K562 (cell line): ENCODE results near the gene BRD3OS. TPM values are rescaled to one million over a fixed set of nuclear protein-coding genes. Genes with fewer than 3 reads are reported as not detected.

ENCODE experiments used
- ATAC-seq: fragments of 200-7000 bp; cut with Tn5 transposase; 3 replicates; pipeline ENCODE4 v1.9.1; 2020; ENCODE audit warnings: moderate library complexity
- BruUV-seq: library from RNA; stranded (reverse); fragments of 400-500 nt; replicated peaks from 2 replicates; lab custom pipeline; 2021; lab: Mats Ljungman, UMichigan
- CTCF ChIA-PET: fragments of 300-600 bp; formaldehyde crosslinking; extraction: SDS; loops from one replicate; lab custom pipeline; 2021; ENCODE audit warnings: low intra/inter-chr PET ratio; lab: Yijun Ruan, JAX
- POLR2A ChIA-PET: fragments of 300-600, 350-650 bp; sonication (Branson Sonifier 250); formaldehyde crosslinking; extraction: SDS; loops from one replicate; lab custom pipeline; 2021; ENCODE audit warnings: antibody characterized with exemption, inconsistent platforms; lab: Yijun Ruan, JAX
- DNase-seq, 4 experiments: peaks; one replicate each; pipeline versions ENCODE4 v3.0.0 to v3.0.0-alpha.2; 2011 to 2018; ENCODE audit warnings: low spot score in 3 of 4, mixed read lengths in 3 of 4; ENCODE audit errors: extremely low read depth in 1 of 4
- FAIRE-seq: peaks from 2 replicates; lab custom pipeline; 2011; peaks lifted over from hg19 to GRCh38; lab: Jason Lieb, UNC
- H2AFZ ChIP-seq: 2 replicates; pipeline ENCODE4 v1.6.0; 2011; ENCODE audit warnings: low read depth, low read length, control low read depth, inconsistent platforms
- H3K27ac ChIP-seq: fragments of 200-600 bp; 3 replicates; pipeline ENCODE4 v1.8.0; 2011; ENCODE audit warnings: low read depth, mild to moderate bottlenecking, control low read depth, inconsistent platforms, low read length, moderate library complexity, mixed read lengths; ENCODE audit errors: extremely low read depth
- H3K27me3 ChIP-seq, 2 experiments: fragments of 300-600 bp in 1 of 2; 2 replicates in 1 of 2; 3 replicates in 1 of 2; pipeline versions ENCODE4 v1.6.0 to v1.8.0; 2011; ENCODE audit warnings: inconsistent platforms in 2 of 2, low read length in 2 of 2, mild to moderate bottlenecking in 1 of 2, mixed read lengths in 1 of 2, moderate library complexity in 1 of 2; ENCODE audit not compliant: control insufficient read depth in 2 of 2, insufficient read depth in 2 of 2
- H3K36me3 ChIP-seq: fragments of 300-600 bp; 3 replicates; pipeline ENCODE4 v1.8.0; 2011; ENCODE audit warnings: mild to moderate bottlenecking, low read length, inconsistent platforms; ENCODE audit not compliant: control insufficient read depth, insufficient read depth
- H3K4me1 ChIP-seq, 2 experiments: fragments of 200-600 bp in 1 of 2; replicated peaks in 1 of 2; 2 replicates in 1 of 2; 3 replicates in 1 of 2; pipeline versions ENCODE4 v1.5.1 to v1.8.0; 2011; ENCODE audit warnings: inconsistent platforms in 2 of 2, low read length in 2 of 2, mild to moderate bottlenecking in 1 of 2, mixed read lengths in 1 of 2, moderate library complexity in 1 of 2; ENCODE audit not compliant: control insufficient read depth in 2 of 2, insufficient read depth in 2 of 2
- H3K4me2 ChIP-seq: 2 replicates; pipeline ENCODE4 v1.6.1; 2011; ENCODE audit warnings: low read length, control low read depth, inconsistent platforms, mixed read lengths; ENCODE audit not compliant: insufficient read depth
- H3K4me3 ChIP-seq: fragments of 200-600 bp; sonication (generic), shearing (Covaris generic); 2 replicates; pipeline ENCODE4 v1.5.1; 2016; ENCODE audit warnings: control low read depth, inconsistent platforms
- H3K79me2 ChIP-seq: fragments of 200-600 bp; 3 replicates; pipeline ENCODE4 v1.8.0; 2011; ENCODE audit warnings: low read length, inconsistent platforms; ENCODE audit not compliant: control insufficient read depth, insufficient read depth
- H3K9ac ChIP-seq, 2 experiments: 2 replicates each; pipeline versions ENCODE4 v1.6.0 to v1.6.1; 2011; ENCODE audit warnings: low read depth in 2 of 2, low read length in 2 of 2, control low read depth in 1 of 2, inconsistent platforms in 1 of 2, mild to moderate bottlenecking in 1 of 2, mixed read lengths in 1 of 2; ENCODE audit not compliant: insufficient read depth in 1 of 2
- H3K9me1 ChIP-seq: one replicate; pipeline ENCODE4 v1.6.0; 2011; ENCODE audit warnings: inconsistent platforms, mild to moderate bottlenecking, low read length, moderate library complexity; ENCODE audit not compliant: control insufficient read depth, insufficient read depth
- H3K9me3 ChIP-seq: replicated peaks from 2 replicates; pipeline ENCODE4 v1.5.1; 2011; ENCODE audit warnings: low read depth, low read length, inconsistent platforms; ENCODE audit not compliant: control insufficient read depth, insufficient read depth
- H4K20me1 ChIP-seq: replicated peaks from 2 replicates; pipeline ENCODE4 v1.6.1; 2011; ENCODE audit warnings: low read length, inconsistent platforms, mixed read lengths; ENCODE audit not compliant: control insufficient read depth, insufficient read depth
- EP400 ChIP-seq: fragments of 450-650 bp; IDR thresholded peaks from 2 replicates; pipeline ENCODE4 v1.6.1; 2017; ENCODE audit warnings: antibody characterized with exemption, mild to moderate bottlenecking, moderate library complexity
- FOXM1 ChIP-seq, 2 experiments: fragments of 450-650 bp in 1 of 2; sonication (generic) in 1 of 2; formaldehyde crosslinking in 1 of 2; IDR thresholded peaks; 2 replicates each; pipeline versions ENCODE4 v1.6.1 to v1.9.0; 2017 to 2022; ENCODE audit warnings: low read depth in 2 of 2, mild to moderate bottlenecking in 2 of 2, missing genetic modification reagents in 1 of 2, moderate library complexity in 1 of 2
- GABPB1 ChIP-seq: sonication (generic); formaldehyde crosslinking; IDR thresholded peaks from 2 replicates; pipeline ENCODE4 v1.8.0; 2022; ENCODE audit warnings: mild to moderate bottlenecking, missing genetic modification reagents
- GATAD2B ChIP-seq: fragments of 450-650 bp; IDR thresholded peaks from 2 replicates; pipeline ENCODE4 v1.6.1; 2017; ENCODE audit warnings: mild to moderate bottlenecking, borderline replicate concordance
- GTF2F1 ChIP-seq: IDR thresholded peaks from 2 replicates; pipeline ENCODE4 v1.6.1; 2011; ENCODE audit warnings: low read depth, low read length, improper control_type of control experiment
- IFI16 ChIP-seq: fragments of 250-450 bp; sonication (Bioruptor Pico); IDR thresholded peaks from 2 replicates; pipeline ENCODE4 v2.1.2; 2022; ENCODE audit warnings: mild to moderate bottlenecking, inconsistent platforms
- LARP7 ChIP-seq: fragments of 450-650 bp; IDR thresholded peaks from 2 replicates; pipeline ENCODE4 v1.6.1; 2016
- MNT ChIP-seq, 2 experiments: fragments of 450-650 bp; conservative IDR thresholded peaks; 2 replicates each; pipeline ENCODE4 v1.6.1; 2017; ENCODE audit warnings: mild to moderate bottlenecking in 2 of 2, moderate library complexity in 2 of 2
- USF2 ChIP-seq: sonication (generic); formaldehyde crosslinking; IDR thresholded peaks from 2 replicates; pipeline ENCODE4 v1.5.0; 2020; ENCODE audit warnings: missing genetic modification reagents
- ZC3H11A ChIP-seq: IDR thresholded peaks from 2 replicates; pipeline ENCODE4 v1.6.1; 2012; ENCODE audit warnings: low read depth, low read length, improper control_type of control experiment
- WGBS: fragments of 100-300 bp; shearing (Covaris generic); methylation state at CpG from one replicate; pipeline ENCODE4 v1.1.6; 2016; ENCODE audit warnings: low coverage, mixed read lengths; ENCODE audit not compliant: insufficient coverage; ENCODE audit errors: missing lambda C conversion rate; 5-methylcytosine and 5-hydroxymethylcytosine counted together
- in situ Hi-C: fragments of 300-500 bp; cut with MboI; formaldehyde crosslinking; loops from 4 replicates; pipeline ENCODE4 v1.15.0; 2018; ENCODE audit warnings: inconsistent platforms, mixed read lengths
- intact Hi-C: fragments of 100-400 bp; cut with micrococcal nuclease; formaldehyde crosslinking; loops from 2 replicates; pipeline ENCODE4 v1.14.2; 2022
- polyA plus RNA-seq, 8 experiments: library from polyadenylated mRNA; depleted of rRNA in 4 of 8; stranded (reverse) in 5 of 8; unstranded in 3 of 8; fragments of >200 nt; fragmentation: Nextera tagmentation in 2 of 8; fragmentation: Illumina TruSeq in 1 of 8; extraction: Ambion mirVana in 2 of 8; extraction: Trizol in 1 of 8; gene quantifications; 2 replicates each; pipeline versions ENCODE4 v1.2.1 to v1.2.3, GENCODE V29; 2011 to 2014; ENCODE audit warnings: inconsistent platforms in 1 of 8, missing spikeins in 1 of 8
- total RNA-seq, 7 experiments: library from RNA; depleted of rRNA in 6 of 7; stranded (reverse); fragments of >200 nt in 6 of 7; fragmentation: Illumina TruSeq in 2 of 7; extraction: Trizol in 2 of 7; gene quantifications; 2 replicates each; pipeline versions ENCODE4 v1.2.1 to v1.2.3, GENCODE V29; 2011 to 2021; ENCODE audit warnings: low replicate concordance in 1 of 7
- TF ChIP-seq, protein P1 (sequence below): fragments of 450-650 bp; IDR thresholded peaks from 2 replicates; pipeline ENCODE4 v1.6.1; 2016; ENCODE audit warnings: borderline replicate concordance

Gene BRD3OS
- total and polyA plus RNA-seq, 9 of the 15 experiments (the other 6 are each of a cell fraction or from before 2014, with no cell fraction given), result 1.1 to 8.7 (median 5.9) TPM

DNA sequence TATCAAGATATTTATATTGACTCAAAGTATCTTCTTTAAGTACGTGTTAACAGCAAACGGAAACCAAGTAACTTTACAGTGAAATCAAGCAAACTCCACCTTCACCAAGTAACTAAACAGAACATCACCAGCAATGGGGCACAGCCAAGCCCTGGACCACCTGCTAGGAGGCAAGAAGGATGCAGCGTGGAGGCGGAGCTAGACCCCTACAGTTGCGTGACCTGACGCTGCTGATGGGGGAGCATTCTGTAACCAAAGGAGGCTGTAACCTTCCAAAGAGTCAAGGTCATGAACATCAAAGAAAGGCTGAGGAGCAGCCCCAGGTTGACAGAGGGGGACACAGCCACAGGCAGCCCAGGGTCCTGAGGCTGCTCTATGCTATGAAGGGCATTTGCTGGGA lies 39.2 kb upstream of the BRD3OS start:
- no TSS peak for BruUV-seq
- no peak for FAIRE-seq
- in situ Hi-C loops (no loop called here), intact Hi-C loops (no loop called here)
- 2% methylated on average over 6 of the region's 6 CpGs for WGBS
- H3K9me3 ChIP-seq, result no peaks in the 10 kb centered on the region
- H2AFZ ChIP-seq, result no peak overlapping the region
- no peak overlapping the region for H3K4me3 ChIP-seq
- H3K4me2 ChIP-seq, result no peak overlapping the region
- H3K27ac ChIP-seq, result no peak overlapping the region
- H4K20me1 ChIP-seq, result peaks cover 25% of the 10 kb centered on the region
- no peaks in the 10 kb centered on the region for H3K79me2 ChIP-seq
- ChIA-PET POLR2A (no interaction called here), CTCF (interaction anchor here (0.6 kb wide), 1 partner anchor 215 kb away, joined by 3 read pairs; no protein-coding TSS in a partner anchor)
- H3K9ac ChIP-seq, result no peak overlapping the region
- no peak for DNase-seq
- no peak for TF ChIP-seq IFI16
- H3K36me3 ChIP-seq, result no peaks in the 10 kb centered on the region
- peaks cover 5 to 64% of the 10 kb centered on the region in 2 experiments; a peak in 4 of 5 replicates for H3K27me3 ChIP-seq
- H3K9me1 ChIP-seq, result peaks cover 2% of the 10 kb centered on the region
- peaks cover 0 to 14% of the 10 kb centered on the region in 2 experiments; a peak in 2 of 5 replicates for H3K4me1 ChIP-seq
- ATAC-seq, result no peak

DNA sequence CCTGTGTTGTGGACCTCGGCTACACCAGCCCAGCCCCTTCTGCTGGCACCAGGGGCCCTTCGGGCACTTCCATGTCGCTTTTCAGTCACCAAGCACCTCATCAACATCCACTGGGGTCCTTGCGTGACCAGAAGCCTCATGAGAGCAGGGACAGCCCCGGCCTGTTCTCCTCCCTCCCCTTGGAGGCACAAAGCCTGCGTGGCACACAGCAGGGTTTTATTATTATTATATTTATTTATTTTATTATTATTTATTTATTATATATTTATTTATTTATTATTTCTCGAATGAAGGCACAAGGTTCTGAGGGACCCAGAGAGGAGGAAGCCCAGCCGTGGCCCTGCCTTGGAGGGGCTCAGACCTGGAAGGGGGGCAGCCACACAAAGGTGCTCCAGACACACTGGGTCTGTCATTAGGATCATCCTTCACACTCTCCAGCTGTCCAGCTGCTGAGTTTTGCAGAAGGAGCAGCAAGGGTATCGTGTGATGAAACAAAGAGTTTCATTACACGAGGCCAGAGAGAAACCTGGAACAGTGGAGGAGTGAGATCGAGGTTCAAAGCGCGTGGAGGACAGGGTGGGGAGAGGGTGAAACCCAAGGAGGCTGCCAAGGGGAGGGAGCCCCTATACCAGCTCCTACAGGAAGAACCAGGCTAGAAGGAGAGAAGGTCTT lies 38.4 kb upstream of the BRD3OS start:
- intact Hi-C loops, result no loop called here
- Histone ChIP-seq H2AFZ (no peak overlapping the region), H3K9me1 (peaks cover 2% of the 10 kb centered on the region), H3K27ac (no peak overlapping the region), H3K36me3 (no peaks in the 10 kb centered on the region), H3K27me3 (peaks cover 3 to 58% of the 10 kb centered on the region in 2 experiments; a peak in 4 of 5 replicates), H3K4me2 (no peak overlapping the region), H3K9ac (no peak overlapping the region; a peak in 1 of 4 replicates), H4K20me1 (peaks cover 25% of the 10 kb centered on the region), H3K4me3 (no peak overlapping the region), H3K4me1 (peaks cover 0 to 23% of the 10 kb centered on the region in 2 experiments; a peak in 2 of 5 replicates), H3K9me3 (no peaks in the 10 kb centered on the region), H3K79me2 (no peaks in the 10 kb centered on the region)
- DNase-seq (no peak), FAIRE-seq (no peak), ATAC-seq (no peak)
- ChIA-PET CTCF (no interaction called here), POLR2A (no interaction called here)
- no TSS peak for BruUV-seq
- in situ Hi-C loops, result no loop called here
- WGBS, result 2% methylated on average over 12 of the region's 13 CpGs
- TF ChIP-seq ZC3H11A (no peak), GTF2F1 (no peak), USF2 (no peak), EP400 (no peak), LARP7 (no peak), GABPB1 (no peak), FOXM1 (IDR thresholded peaks at IDR 0.05; ENCODE audit: low read depth) (no peak), FOXM1 (CRISPR knock-in tag; IDR thresholded peaks at IDR 0.05; ENCODE audit: low read depth) (no peak), MNT (conservative IDR thresholded peaks at IDR 0.05) (no peak), GATAD2B (no peak)
- TF ChIP-seq, protein P1, sequence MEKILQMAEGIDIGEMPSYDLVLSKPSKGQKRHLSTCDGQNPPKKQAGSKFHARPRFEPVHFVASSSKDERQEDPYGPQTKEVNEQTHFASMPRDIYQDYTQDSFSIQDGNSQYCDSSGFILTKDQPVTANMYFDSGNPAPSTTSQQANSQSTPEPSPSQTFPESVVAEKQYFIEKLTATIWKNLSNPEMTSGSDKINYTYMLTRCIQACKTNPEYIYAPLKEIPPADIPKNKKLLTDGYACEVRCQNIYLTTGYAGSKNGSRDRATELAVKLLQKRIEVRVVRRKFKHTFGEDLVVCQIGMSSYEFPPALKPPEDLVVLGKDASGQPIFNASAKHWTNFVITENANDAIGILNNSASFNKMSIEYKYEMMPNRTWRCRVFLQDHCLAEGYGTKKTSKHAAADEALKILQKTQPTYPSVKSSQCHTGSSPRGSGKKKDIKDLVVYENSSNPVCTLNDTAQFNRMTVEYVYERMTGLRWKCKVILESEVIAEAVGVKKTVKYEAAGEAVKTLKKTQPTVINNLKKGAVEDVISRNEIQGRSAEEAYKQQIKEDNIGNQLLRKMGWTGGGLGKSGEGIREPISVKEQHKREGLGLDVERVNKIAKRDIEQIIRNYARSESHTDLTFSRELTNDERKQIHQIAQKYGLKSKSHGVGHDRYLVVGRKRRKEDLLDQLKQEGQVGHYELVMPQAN, result no peak
